ENCODE data around the gene AKAP9.
"Not testable (repeated sequence)": the region's sequence is repeated elsewhere in the genome, so short reads cannot be mapped to it uniquely, and the experiment has no call there.

AKAP9 gene

GRCh38 chr7:92137557-92137956 is 196.9 kb downstream of the AKAP9 start:
- DNase-seq, result no peak

- DNase-seq, result no peak
Measured at GRCh38 chr7:92141161-92141560, 200.5 kb downstream of the AKAP9 start.

GRCh38 chr7:92142791-92143190 is 202.1 kb downstream of the AKAP9 start:
- not testable (repeated sequence) for DNase-seq

GRCh38 chr7:92143192-92143880 is 202.7 kb downstream of the AKAP9 start:
- DNase-seq, result not testable (repeated sequence)

GRCh38 chr7:92149736-92150239 is 209.1 kb downstream of the AKAP9 start:
- no peak for DNase-seq

GRCh38 chr7:92150450-92151017 is 209.9 kb downstream of the AKAP9 start:
- DNase-seq, result no peak

- no peak for DNase-seq
Measured at GRCh38 chr7:92155108-92155739, 214.6 kb downstream of the AKAP9 start.

- DNase-seq, result no peak
Measured at GRCh38 chr7:92156990-92157389, 216.3 kb downstream of the AKAP9 start.

- DNase-seq, result no peak
Measured at GRCh38 chr7:92158660-92159575, 218.3 kb downstream of the AKAP9 start.

All from CD4-positive, alpha-beta T cell treated with Interleukin-6 for 4 hours (primary cell).